ENCODE data around the gene ADAP1.

DNA sequence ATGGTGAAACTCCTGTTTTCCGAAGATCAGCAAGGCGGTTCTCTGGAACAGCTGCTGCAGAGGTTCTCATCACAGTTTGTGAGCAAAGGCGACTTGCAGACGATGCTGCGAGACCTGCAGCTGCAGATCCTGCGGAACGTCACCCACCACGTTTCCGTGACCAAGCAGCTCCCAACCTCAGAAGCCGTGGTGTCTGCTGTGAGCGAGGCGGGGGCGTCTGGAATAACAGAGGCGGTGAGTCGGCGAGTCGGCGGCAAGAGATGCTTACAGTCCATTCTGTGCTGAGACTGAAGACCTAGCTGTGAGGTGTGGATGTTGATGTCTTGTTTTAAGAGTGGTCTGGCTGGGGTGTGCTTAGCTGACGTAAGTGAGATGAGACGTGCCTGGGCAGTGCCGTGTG, 94.3 kb downstream of the ADAP1 start:
- TF ChIP-seq, protein P1, sequence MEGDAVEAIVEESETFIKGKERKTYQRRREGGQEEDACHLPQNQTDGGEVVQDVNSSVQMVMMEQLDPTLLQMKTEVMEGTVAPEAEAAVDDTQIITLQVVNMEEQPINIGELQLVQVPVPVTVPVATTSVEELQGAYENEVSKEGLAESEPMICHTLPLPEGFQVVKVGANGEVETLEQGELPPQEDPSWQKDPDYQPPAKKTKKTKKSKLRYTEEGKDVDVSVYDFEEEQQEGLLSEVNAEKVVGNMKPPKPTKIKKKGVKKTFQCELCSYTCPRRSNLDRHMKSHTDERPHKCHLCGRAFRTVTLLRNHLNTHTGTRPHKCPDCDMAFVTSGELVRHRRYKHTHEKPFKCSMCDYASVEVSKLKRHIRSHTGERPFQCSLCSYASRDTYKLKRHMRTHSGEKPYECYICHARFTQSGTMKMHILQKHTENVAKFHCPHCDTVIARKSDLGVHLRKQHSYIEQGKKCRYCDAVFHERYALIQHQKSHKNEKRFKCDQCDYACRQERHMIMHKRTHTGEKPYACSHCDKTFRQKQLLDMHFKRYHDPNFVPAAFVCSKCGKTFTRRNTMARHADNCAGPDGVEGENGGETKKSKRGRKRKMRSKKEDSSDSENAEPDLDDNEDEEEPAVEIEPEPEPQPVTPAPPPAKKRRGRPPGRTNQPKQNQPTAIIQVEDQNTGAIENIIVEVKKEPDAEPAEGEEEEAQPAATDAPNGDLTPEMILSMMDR (IDR thresholded peaks at IDR 0.05) = no peak
- no peak for TF ChIP-seq EP300 (IDR thresholded peaks at IDR 0.05; ENCODE audit: low read depth)
- TF ChIP-seq POLR2A (IDR thresholded peaks at IDR 0.05) = no peak
- TF ChIP-seq POLR2AphosphoS5 (IDR thresholded peaks at IDR 0.05) = no peak

All from transverse colon (tissue), 4 donors.